GM12874 (cell line): Measurements from ENCODE around the gene IFT25.

ENCODE experiments used
- CTCF ChIP-seq: IDR thresholded peaks from 2 replicates; pipeline ENCODE4 v1.5.1; 2011; ENCODE audit warnings: low read depth, mild to moderate bottlenecking, control low read depth, low read length, moderate library complexity; ENCODE audit not compliant: insufficient read depth

The IFT25 gene

GRCh38 chr1:53944469-53945182 lies 873 bp downstream of the IFT25 start:
- no peak for TF ChIP-seq CTCF

GRCh38 chr1:53943490-53944043 lies 1.9 kb downstream of the IFT25 start:
- TF ChIP-seq CTCF: no peak

- no peak for TF ChIP-seq CTCF
Observed at GRCh38 chr1:53943090-53943489, 2.4 kb downstream of the IFT25 start.

- TF ChIP-seq CTCF: no peak
Observed at GRCh38 chr1:53942127-53942957, 3.2 kb downstream of the IFT25 start.

- TF ChIP-seq CTCF: no peak
Observed at GRCh38 chr1:53938136-53938830, 7.2 kb downstream of the IFT25 start.

GRCh38 chr1:53936430-53936829 lies 9.1 kb downstream of the IFT25 start:
- TF ChIP-seq CTCF: no peak
